Esophagus squamous epithelium (tissue), 5 donors: Measurements from ENCODE around the gene MAD1L1. TPM values are rescaled to one million over a fixed set of nuclear protein-coding genes. Genes with fewer than 3 reads are reported as not detected.

ENCODE experiments used
- DNase-seq: peaks from one replicate; lab custom pipeline; 2025; lab: John Stamatoyannopoulos, UW
- H3K27ac ChIP-seq, 4 donors: fragments of 200-600 bp; sonication (generic); one replicate each; pipeline ENCODE4 v1.5.1; 2016 to 2019; ENCODE audit warnings: mild to moderate bottlenecking in 1 of 4
- H3K27me3 ChIP-seq, 4 donors: fragments of 200-600 bp; sonication (generic); 1 replicate in 3 of 4; 2 replicates in 1 of 4; pipeline versions ENCODE4 v1.5.1 to v1.6.0; 2017 to 2021; ENCODE audit warnings: antibody characterized with exemption in 1 of 4
- H3K36me3 ChIP-seq, 3 donors: fragments of 200-600 bp; sonication (generic); one replicate each; pipeline ENCODE4 v1.5.1; 2016 to 2019
- H3K4me1 ChIP-seq, 3 donors: fragments of 200-600 bp; sonication (generic); one replicate each; pipeline ENCODE4 v1.5.1; 2017 to 2019
- H3K4me3 ChIP-seq, 4 donors: fragments of 200-600 bp; sonication (generic); 1 replicate in 3 of 4; 2 replicates in 1 of 4; pipeline ENCODE4 v1.5.1; 2016 to 2019; ENCODE audit warnings: mild to moderate bottlenecking in 2 of 4, moderate library complexity in 1 of 4
- H3K9me3 ChIP-seq, 3 donors: fragments of 200-600 bp; sonication (generic); one replicate each; pipeline ENCODE4 v1.5.1; 2016 to 2019
- CTCF ChIP-seq, 6 experiments: fragments of 450-650 bp in 4 of 6; fragments of 200-600 bp in 2 of 6; sonication (generic) in 2 of 6; IDR thresholded peaks; one replicate each; pipeline ENCODE4 v1.5.1; 2016 to 2019; ENCODE audit warnings: antibody characterized with exemption in 6 of 6, mild to moderate bottlenecking in 4 of 6, moderate library complexity in 4 of 6
- POLR2A ChIP-seq, 4 donors: fragments of 450-650 bp; IDR thresholded peaks; one replicate each; pipeline ENCODE4 v1.6.1; 2017; ENCODE audit warnings: antibody characterized with exemption in 4 of 4, mild to moderate bottlenecking in 4 of 4, moderate library complexity in 3 of 4
- WGBS, 2 donors: methylation state at CpG; one replicate each; pipeline ENCODE4 v1.1.5; 2018; 5-methylcytosine and 5-hydroxymethylcytosine counted together
- intact Hi-C: fragments of 100-400 bp; cut with DNase I; formaldehyde crosslinking; loops from one replicate; pipeline ENCODE4 v1.15.0; 2022
- total RNA-seq, 4 donors: library from RNA; depleted of rRNA; stranded (reverse); fragments of >200 nt; gene quantifications; one replicate each; pipeline ENCODE4 v1.1.0, GENCODE V29; 2016
- donor health status: DM: yes; HTN: yes; CAD: no.

Gene MAD1L1
- total RNA-seq, 4 donors from 2014 or later, result 16.6 to 40.4 (median 30.2) TPM

- DNase-seq, result no peak
- H3K4me3 ChIP-seq, result no peak overlapping the region
- H3K36me3 ChIP-seq, result peaks cover 0 to 83% (median 9%) of the 10 kb centered on the region in 3 donors
- no peaks in the 10 kb centered on the region for H3K27me3 ChIP-seq
- no peaks in the 10 kb centered on the region for H3K9me3 ChIP-seq
- TF ChIP-seq POLR2A (IDR thresholded peaks at IDR 0.05), result no peak
- no peak for TF ChIP-seq CTCF (IDR thresholded peaks at IDR 0.05)
- whole genome bisulfite sequencing, 2 donors, result 94% methylated on average over 7 of the region's 18 CpGs; no CpG with 5 or more reads in 1 of the 2 donors
- intact Hi-C loops, result no loop called here
- H3K27ac ChIP-seq, result no peak overlapping the region
- peaks cover 0 to 9% (median 5%) of the 10 kb centered on the region in 3 donors for H3K4me1 ChIP-seq
Measured at GRCh38 chr7:2200584-2200980, 32.2 kb downstream of the MAD1L1 start.

- 88 to 90% methylated on average over 4 to 6 of the region's 25 CpGs for WGBS, 2 donors
- Histone ChIP-seq H3K4me3 (no peak overlapping the region), H3K4me1 (peaks cover 0 to 14% (median 5%) of the 10 kb centered on the region in 3 donors), H3K27me3 (no peaks in the 10 kb centered on the region), H3K27ac (no peak overlapping the region), H3K9me3 (no peaks in the 10 kb centered on the region), H3K36me3 (peaks cover 0 to 86% (median 9%) of the 10 kb centered on the region in 3 donors)
- no peak for DNase-seq
- intact Hi-C loops, result no loop called here
- TF ChIP-seq CTCF (IDR thresholded peaks at IDR 0.05) (no peak), POLR2A (IDR thresholded peaks at IDR 0.05) (no peak)
Measured at GRCh38 chr7:2199956-2200583, 32.7 kb downstream of the MAD1L1 start.

- Histone ChIP-seq H3K27ac (no peak overlapping the region), H3K4me3 (no peak overlapping the region), H3K36me3 (peaks cover 0 to 83% (median 9%) of the 10 kb centered on the region in 3 donors), H3K9me3 (no peaks in the 10 kb centered on the region), H3K4me1 (peaks cover 0 to 15% (median 5%) of the 10 kb centered on the region in 3 donors), H3K27me3 (no peaks in the 10 kb centered on the region)
- intact Hi-C loops, result no loop called here
- no peak for TF ChIP-seq POLR2A (IDR thresholded peaks at IDR 0.05)
- no peak for TF ChIP-seq CTCF (IDR thresholded peaks at IDR 0.05)
- DNase-seq, result no peak
- 83 to 91% methylated on average over 6 to 8 of the region's 16 CpGs for WGBS, 2 donors
Measured at GRCh38 chr7:2199528-2199927, 33.2 kb downstream of the MAD1L1 start.

GRCh38 chr7:2198760-2199159 is 34.0 kb downstream of the MAD1L1 start:
- Histone ChIP-seq H3K27ac (no peak overlapping the region), H3K36me3 (peaks cover 0 to 75% (median 9%) of the 10 kb centered on the region in 3 donors), H3K4me1 (peaks cover 0 to 15% (median 5%) of the 10 kb centered on the region in 3 donors), H3K9me3 (no peaks in the 10 kb centered on the region), H3K4me3 (no peak overlapping the region), H3K27me3 (no peaks in the 10 kb centered on the region)
- WGBS, 2 donors, result 65 to 100% methylated on average over 1 to 3 of the region's 10 CpGs
- intact Hi-C loops, result no loop called here
- TF ChIP-seq POLR2A (IDR thresholded peaks at IDR 0.05), result no peak
- no peak for TF ChIP-seq CTCF (IDR thresholded peaks at IDR 0.05)
- DNase-seq, result no peak

- Histone ChIP-seq H3K4me1 (peaks cover 0 to 15% (median 5%) of the 10 kb centered on the region in 3 donors), H3K27ac (no peak overlapping the region), H3K4me3 (no peak overlapping the region), H3K27me3 (no peaks in the 10 kb centered on the region), H3K36me3 (peaks cover 0 to 70% (median 9%) of the 10 kb centered on the region in 3 donors), H3K9me3 (no peaks in the 10 kb centered on the region)
- DNase-seq, result no peak
- WGBS, 2 donors, result 100% methylated on average over 1 of the region's 15 CpGs; no CpG with 5 or more reads in 1 of the 2 donors
- no peak for TF ChIP-seq POLR2A (IDR thresholded peaks at IDR 0.05)
- no peak for TF ChIP-seq CTCF (IDR thresholded peaks at IDR 0.05)
- intact Hi-C loops, result no loop called here
Measured at GRCh38 chr7:2198206-2198605, 34.5 kb downstream of the MAD1L1 start.
